IPS DF 4.7 (cell line): ENCODE data around the gene KCNJ6.
"Not testable (repeated sequence)": the region's sequence is repeated elsewhere in the genome, so short reads cannot be mapped to it uniquely, and the experiment has no call there.

Source experiments
- DNase-seq: peaks from one replicate; pipeline ENCODE4 v3.0.0-alpha.2; 2013; ENCODE audit warnings: low spot score; ENCODE audit errors: extremely low read depth

Gene KCNJ6

DNA sequence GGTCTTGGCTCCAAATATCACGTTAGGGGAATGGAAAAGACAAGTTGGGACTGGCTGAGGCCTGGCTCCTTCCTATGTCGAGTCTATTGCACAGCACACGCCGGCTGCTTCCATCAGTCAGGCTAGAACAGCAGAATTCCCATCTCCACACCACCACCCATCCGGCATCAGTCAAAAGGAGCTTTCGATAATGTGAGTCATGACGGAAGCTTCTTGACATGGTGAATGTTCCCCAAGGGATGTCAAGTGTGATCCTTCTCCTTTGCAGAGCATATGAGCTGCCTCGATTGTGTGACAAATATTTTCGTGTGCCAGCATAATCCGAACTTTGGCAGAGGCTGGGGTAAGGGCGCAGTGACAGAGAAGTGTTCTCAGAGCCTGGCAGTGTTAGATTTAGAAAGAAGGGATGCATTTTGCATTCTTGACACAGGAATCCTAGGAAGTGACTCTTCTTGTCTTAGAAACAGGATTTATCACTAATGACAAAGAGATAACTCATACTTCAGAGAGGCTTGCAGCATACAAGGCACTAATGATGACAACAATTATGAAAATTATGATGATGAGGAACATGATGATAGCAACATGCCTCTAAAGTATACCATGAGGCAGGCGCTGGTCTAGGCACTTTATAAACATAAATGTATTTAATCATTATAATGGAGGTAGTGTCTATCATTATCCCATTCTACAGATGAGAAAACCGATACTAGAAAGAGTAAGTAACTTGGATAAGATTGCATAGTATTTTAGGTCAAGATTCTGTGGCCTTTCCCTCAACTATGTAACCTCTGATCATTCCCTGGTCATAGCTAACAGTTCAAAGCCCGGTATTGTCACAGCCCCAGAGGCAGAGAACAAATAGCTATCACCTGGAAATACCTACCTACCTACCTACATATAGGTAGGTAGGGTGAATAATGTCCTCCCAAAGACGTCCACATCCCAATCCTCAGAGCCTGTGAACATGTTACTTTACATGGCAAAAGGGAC, 135.0 kb downstream of the KCNJ6 start:
- no peak for DNase-seq

DNA sequence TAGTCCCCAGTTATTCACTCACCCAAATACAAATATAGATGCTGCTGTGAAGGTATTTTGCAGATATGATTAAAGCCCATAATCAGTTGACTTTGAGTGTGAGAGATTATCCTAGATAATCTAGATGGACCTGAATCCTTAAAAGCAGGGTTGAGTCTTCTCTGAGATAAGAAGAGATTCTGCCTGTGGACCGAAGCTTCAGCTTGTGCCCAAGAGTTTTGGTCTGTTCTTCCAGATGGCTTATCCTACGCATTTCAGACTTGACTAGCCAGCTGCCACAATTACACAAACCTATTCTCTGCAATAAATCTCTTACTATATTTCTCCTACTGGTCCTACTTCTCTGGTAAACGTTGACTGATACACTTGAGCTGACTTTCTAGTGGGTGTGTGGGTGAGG, 145.1 kb downstream of the KCNJ6 start:
- DNase-seq = no peak

DNA sequence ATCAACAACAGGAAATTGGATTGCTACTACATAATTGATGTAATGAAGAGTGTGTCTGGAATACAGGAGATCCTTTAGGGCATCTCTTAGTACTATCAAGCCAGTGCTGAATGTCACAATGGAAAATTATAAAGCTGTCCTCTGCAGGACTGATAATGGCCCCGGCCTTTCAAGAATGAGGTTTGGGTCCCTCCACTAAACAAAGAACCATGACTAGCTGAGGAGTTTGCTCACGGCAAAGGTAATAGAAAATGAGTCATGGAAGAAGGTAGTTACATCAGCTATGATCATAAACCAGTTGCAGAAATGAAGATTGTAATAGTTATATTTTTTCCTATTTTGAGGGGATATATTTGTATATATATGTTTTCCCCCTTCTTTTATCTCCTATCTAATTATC, 145.8 kb downstream of the KCNJ6 start:
- no peak for DNase-seq

DNA sequence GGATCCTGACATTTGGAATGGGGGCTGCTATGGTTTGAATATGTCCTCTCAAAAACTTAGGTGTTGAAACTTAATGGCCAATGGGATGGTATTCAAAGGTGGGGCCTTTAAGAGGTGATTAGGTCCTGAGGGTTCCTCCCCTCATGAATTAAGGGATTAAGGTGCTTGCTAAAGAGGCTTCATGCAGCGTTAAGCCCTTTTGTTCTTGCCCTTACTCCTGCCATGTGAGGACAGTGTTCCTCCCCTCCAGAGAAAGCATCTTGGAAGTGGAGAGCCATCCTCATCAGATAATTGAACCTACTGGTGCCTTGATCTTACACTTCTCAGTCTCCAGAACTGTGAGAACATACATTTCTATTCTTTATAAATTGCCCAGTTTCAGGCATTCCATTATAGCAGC, 146.6 kb downstream of the KCNJ6 start:
- no peak for DNase-seq

DNA sequence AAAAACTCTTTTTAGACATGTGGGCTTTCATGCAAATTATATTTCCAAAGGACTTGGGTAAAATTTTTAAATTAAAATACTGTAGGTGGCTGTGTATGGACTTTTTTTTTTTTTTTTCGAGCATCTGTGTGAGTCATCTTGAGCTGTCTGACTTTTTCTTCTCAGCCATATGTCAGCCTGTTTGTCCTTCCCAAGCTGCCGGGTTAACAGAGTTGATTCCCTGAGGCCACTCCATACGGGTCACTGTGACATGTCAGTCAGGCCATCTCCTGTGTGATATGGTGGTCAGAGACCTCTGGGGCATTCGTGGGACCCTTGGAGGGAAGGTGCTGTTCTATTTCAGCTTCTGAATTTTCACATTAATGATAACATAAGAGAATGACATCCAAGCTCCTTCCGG, 148.3 kb downstream of the KCNJ6 start:
- no peak for DNase-seq

DNA sequence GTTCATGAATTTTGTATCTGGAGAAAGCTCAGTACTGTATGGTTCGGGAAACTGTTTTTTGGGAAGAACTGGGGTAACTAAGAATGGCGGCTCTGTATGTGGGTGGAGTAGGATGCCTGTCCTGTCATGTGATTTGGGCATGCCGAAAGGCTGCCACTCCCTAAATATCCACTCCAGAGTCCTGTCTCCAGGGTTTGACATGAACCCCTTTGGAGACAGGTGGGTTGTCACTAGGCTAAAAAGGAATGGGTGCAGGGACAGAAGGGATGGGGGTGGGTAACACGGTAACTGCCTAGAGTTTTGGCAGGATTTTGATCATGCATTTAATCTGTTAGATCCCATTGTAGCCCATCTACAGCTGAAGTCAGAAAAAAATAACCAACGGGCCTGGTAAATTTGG, 150.1 kb downstream of the KCNJ6 start:
- no peak for DNase-seq

DNA sequence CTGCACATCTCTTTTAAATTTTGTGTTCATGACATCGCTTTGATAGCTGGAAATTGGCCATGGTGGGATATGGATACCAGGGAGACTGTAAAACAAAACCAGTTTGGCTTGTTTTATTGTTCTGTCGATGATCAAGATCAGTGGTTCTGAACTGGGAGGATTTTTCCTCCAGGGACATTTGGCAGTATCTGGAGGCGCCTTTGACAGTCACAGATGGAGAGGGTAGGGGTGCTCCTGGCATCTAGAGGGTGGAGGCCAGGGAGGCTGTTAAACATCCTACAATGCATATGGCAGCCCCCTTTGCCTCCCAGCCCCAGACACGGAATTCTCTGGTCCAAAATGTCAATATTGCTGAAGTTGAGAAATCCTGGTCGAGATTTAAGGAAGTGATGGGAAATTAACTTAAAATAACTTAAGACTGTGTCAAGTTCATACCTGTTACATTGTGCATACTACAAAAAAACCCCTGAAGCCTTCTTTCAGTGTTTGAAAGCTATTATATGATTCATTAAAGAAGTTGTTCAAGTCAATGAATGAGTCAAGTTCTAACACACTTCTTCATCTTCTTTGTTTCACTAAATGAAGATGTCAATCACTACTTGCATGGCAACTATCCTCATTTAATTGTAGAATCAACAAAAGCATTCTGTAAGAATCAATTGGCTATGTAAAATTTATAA, 150.9 kb downstream of the KCNJ6 start:
- DNase-seq = no peak

DNA sequence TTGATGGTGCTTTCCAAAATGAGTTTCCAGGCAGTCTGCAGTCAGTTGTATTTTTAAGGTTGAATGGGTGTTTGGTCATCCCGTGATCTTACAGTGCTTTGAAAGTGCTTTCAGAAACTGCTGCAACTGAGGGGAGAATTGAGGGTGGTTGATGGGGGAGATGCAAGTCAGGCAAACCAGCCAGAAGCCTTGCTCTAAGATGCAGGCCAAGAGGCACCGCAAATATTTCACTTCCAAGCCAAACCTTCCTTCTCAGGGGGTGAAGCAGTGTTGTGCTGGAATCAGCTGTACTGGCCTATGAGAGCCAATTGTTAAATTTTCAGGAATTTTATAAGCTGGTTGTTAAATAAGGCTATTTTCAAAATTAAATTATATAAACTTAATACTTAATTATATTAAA, 151.6 kb downstream of the KCNJ6 start:
- no peak for DNase-seq

DNA sequence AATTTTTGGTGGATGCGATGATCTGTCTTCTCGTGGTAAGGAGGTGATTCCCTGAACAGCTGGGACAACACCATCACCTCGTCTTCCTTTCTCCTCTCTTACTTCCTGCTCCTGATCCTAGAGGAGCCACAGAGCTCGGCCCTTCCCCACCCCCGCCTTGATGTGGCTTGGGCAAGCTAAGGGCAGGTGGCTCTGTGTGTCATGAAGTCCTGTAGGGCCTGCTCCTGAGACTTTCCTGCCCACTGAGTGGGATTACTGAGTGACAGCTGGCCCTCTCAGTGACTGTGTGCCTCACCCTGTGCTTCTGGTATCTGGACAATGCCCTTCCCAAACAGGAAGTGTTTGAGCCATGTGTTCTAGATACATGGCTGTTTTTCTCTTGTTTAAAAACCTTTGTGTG, 153.0 kb downstream of the KCNJ6 start:
- no peak for DNase-seq

DNA sequence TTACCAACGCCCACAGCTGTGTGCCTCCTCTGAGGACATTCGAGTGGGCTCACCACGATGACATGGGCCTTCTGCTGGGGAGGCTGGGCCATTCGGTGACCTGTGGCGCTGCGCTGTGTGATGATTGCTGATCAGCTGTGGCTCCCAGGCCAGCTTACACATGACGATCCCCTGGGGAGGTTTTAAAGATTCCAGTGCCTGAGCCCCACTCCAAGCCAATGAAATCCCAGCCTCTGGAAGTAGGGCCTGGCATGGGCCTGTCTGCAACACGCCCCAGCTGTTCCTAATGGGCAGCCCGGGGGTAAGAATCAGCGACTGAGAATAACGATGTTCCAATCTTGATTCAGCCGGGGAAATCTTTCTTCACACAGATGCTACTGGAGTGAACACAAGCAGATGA, 153.7 kb downstream of the KCNJ6 start:
- DNase-seq = no peak

DNA sequence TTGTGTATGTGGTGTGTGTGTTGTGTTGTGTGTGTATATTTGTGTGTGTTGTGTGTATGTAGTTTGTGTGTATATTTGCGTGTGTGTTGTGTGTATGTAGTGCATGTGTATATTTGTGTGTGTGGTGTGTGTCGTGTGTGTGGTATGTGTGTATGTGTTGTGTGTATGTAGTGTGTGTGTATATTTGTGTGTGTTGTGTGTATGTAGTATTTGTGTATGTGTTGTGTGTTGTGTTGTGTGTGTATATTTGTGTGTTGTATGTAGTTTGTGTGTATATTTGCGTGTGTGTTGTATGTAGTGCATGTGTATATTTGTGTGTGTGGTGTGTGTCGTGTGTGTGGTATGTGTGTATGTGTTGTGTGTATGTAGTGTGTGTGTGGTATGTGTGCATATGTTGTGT, 154.9 kb downstream of the KCNJ6 start:
- not testable (repeated sequence) for DNase-seq

DNA sequence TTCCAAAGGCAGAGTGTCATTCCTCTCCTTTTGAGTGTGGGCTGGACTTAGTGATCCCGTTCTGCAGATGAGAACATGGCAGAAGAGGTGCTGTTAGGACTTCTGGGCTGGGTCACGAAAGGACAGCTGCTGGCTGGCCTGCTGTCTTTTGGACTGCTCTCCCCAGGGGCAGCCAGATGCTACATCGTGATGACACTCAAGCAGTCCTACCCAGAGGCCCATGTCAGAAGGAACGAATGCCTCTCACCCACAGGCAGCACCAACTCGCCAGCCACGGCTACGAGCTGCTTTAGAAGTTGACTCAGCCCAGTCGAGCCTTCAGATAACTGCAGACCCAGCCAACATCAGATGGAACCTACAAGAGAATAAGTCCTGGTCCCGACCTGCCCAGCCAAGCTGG, 156.5 kb downstream of the KCNJ6 start:
- no peak for DNase-seq

DNA sequence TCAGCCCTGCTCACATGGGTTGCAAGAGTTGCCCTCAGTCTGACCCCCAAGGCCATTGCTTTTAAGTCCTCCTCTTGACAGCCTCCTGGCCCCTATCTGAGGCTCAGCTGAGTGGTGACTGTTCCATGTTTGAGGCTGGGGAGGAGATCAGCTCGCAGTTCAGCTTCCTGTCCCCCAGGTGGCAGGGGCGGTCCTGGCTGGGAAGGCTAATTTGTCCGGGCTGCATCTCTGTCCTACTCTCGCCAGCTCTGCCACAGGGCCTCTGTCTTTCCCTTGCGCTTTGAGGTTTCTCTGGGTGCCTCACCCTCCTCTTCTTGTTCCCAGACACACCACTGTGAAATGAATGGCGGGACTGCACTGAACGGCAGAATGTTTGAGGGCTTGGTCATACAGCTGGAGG, 157.3 kb downstream of the KCNJ6 start:
- no peak for DNase-seq

DNA sequence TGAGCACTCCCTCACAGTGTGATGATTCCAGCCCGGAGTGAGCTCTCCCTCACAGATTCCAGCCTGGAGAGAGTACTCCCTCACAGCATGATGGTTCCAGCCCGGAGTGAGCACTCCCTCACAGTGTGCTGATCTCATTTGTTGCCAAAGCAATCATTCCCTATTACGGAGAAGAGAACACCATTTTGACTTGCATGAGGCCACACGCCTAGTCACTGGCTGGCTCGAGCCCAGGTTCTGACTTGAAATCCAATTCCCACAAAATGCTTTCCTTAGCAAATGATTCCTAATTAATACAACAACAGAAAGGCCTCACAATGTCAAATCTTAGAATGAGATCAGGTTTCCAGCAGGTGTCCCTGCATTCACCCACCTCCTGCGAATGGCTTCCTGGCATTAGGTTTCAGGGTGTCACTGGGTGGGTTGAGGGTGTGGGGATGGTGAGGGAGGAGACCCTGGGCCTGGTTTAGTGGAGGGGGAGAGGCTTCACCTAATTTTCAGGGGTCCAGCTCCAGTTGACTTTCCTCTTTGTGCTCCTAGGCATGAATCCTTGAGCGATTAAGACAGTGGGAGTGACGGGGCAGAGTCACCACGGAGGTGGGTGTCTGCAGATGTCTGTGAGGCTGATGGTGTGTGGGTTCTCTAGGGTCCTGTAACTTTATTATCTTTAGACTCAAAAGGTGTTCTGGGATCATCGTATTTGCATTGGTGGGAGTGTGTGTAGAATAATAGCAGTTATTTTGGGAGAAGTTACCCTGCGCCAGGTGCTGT, 158.5 kb downstream of the KCNJ6 start:
- no peak for DNase-seq

DNA sequence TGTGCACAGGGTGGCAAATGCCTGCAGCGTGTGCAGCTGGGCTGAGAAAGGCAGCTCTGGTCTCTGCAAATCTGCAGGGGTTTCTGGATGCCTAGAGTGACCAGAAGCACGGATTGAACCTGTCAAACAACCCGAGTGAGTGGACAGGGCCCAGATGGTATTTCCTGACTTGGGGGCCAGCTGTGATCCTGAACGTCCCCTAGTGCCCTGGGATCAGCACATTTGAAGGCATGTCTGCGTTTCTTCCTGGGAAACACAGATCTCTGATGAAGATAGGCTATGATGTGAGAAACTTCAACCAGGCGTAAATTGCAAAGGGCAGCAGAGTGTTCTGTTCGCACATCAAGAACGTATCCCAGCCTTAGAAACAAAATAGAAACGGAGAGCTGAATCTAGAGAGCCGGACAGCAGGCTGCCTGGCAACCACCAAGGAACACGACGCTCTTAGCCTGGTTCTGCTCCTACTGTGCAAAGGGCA, 163.1 kb downstream of the KCNJ6 start:
- DNase-seq = no peak

DNA sequence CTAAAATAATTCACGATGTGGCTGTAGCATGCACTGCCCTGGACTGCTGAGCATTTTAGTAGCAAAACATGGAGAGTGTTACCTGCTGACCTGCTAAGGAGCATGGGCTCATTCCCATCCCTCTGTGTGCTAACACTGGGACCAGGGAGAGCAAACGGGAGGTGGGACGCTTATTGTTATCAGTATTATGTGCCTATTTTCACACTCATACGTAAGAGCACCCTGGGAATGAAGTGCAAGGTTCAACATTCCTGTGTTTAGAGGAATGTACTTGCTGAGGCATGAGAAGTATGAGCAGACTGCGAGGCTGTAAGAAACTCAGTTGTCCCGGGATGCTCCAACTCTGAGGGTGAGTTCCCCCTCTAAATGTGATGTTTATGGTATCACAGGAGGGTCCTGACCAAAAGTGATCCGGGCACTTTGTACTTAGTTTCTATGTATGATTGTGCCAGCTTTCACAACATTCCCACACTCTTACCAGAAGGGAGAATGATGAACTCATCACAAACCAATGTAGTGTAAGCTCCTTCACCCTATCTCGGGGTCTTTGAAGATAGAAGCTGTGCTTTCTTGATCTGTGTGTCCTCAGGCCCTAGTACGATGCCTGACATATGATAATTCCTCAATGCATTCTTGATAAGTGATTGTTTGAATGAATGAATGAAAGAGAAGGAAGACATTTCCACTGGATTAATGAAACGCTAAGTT, 164.8 kb downstream of the KCNJ6 start:
- no peak for DNase-seq

DNA sequence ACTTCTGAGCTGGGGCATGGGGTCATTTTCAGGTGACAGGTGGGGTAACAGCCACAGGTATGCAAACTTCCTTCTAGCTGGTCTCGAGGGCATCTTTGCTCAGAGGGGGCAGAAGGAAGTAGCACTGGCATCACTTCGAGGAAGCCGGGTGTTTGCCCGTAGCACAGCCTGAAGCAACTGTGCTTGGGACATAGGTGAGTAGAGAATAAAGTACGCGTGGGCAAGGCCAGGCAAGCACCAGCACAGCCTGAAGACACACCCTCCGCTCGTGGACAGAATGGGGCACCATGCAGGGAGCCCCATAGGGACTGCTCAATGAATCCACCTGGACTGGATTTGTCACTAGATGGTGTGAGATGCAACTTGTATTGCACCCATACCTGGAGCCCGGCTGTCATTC, 167.1 kb downstream of the KCNJ6 start:
- DNase-seq = no peak

DNA sequence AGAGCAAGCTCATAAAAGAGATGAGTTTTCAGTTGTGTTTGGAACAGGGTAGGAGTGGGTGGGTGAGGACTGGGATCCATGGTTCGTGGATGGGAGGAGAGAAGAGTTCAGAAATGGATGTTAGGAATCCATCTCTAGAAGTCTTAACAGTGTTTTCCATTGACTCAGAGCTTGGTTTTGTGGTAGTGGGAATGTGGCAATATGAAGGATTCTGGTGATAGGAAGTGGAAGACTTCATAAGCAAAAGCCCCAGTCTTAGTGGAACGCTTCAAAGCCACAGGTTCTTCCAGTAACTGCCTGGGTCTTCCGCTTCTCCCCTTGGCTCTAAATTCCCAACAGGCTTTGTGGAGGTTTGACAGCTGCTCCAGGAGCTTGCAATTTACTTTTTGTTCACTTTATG, 167.9 kb downstream of the KCNJ6 start:
- no peak for DNase-seq

DNA sequence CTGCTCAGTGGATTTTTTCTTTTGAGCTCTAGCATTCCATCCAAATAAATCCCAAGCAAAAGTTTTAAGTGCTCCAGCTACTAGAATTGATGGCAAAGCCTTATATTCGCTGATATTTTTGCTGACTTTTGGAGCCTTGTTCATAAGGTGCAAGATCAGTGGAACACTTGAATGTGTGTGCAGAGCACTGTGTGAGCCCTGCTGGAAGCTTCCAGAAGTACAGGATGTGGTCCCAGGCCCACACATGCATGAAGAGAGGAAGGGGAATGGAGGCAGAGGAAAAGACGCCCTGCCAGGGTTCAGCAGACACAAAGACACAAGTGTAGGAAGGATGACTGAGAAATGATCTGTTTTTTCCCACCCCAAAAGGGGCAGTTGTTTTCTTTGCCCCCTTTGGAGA, 169.4 kb downstream of the KCNJ6 start:
- DNase-seq = no peak

DNA sequence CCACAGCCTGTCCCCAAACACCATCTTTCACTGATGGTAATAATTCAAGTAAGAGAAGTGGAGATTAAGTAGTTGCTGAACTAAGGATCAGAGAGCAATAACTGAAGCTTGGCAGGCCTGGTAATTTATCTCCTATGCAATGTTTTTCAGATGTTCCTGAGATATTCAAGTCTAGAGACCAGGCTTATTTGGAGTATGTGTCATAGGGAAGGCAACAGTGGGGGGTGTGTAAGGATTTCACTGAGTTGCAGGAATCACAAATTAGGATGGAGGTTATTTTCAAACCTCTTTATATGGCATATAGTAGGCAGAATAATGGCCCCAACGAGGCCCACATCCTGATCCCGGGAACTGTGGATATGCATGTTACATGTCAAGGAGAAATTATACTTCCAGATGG, 171.7 kb downstream of the KCNJ6 start:
- no peak for DNase-seq

DNA sequence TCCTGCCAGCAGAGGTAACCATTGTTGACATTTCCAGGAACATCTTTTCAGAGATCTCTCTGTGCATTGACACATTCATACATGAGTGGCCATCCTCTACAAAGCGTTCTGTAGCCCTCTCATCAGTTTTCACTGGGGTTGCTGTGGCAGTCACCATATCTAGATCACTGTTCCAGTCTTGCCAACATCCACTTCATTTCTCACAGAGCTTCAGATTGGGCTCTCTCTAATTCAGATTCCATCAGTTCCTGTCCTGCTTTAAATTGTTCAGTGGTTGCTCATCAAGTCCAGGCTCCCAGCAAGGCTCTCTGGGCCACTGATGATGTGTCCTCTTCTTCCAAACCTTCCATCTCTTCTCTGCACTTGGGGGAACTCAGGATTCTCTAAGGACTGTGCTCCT, 173.7 kb downstream of the KCNJ6 start:
- no peak for DNase-seq
